Left lung (tissue), 10 donors: ENCODE measurements around the gene SLC16A14. TPM values are rescaled to one million over a fixed set of nuclear protein-coding genes. Genes with fewer than 3 reads are reported as not detected.

Source experiments
- ATAC-seq: fragments of 200-7000 bp; cut with Tn5 transposase; one replicate; pipeline ENCODE4 v1.9.1; 2020; ENCODE audit warnings: moderate library complexity
- DNase-seq, 4 donors: peaks; one replicate each; pipeline ENCODE4 v3.0.0-alpha.2; 2013 to 2020
- H3K27ac ChIP-seq, 2 donors: fragments of 200-600 bp; sonication (generic) in 1 of 2; one replicate each; pipeline versions ENCODE4 v1.5.0 to v1.8.0; 2020 to 2021
- H3K27me3 ChIP-seq, 2 donors: fragments of 200-600 bp; sonication (generic) in 1 of 2; one replicate each; pipeline versions ENCODE4 v1.5.0 to v1.8.0; 2020 to 2021
- H3K36me3 ChIP-seq, 2 donors: fragments of 200-600 bp; sonication (generic) in 1 of 2; one replicate each; pipeline versions ENCODE4 v1.5.0 to v1.8.0; 2020 to 2021
- H3K4me1 ChIP-seq, 2 donors: fragments of 200-600 bp; one replicate each; pipeline ENCODE4 v1.8.0; 2021
- H3K4me3 ChIP-seq, 2 donors: fragments of 200-600 bp; sonication (generic) in 1 of 2; one replicate each; pipeline versions ENCODE4 v1.5.0 to v1.8.0; 2020 to 2021; ENCODE audit warnings: mild to moderate bottlenecking in 1 of 2
- H3K9me3 ChIP-seq, 2 donors: fragments of 200-600 bp; sonication (generic) in 1 of 2; one replicate each; pipeline versions ENCODE4 v1.5.0 to v1.8.0; 2020 to 2021
- CTCF ChIP-seq, 2 donors: fragments of 200-600 bp; sonication (generic) in 1 of 2; IDR thresholded peaks; one replicate each; pipeline versions ENCODE4 v1.5.0 to v1.8.0; 2021; ENCODE audit warnings: antibody characterized with exemption in 2 of 2
- intact Hi-C, 2 donors: fragments of 100-400 bp; cut with DNase I; formaldehyde crosslinking; loops; one replicate each; pipeline versions ENCODE4 v1.11.2 to v1.14.2; 2022
- polyA plus RNA-seq, 6 donors: library from polyadenylated mRNA; unstranded; fragments of 120-200 nt; gene quantifications; one replicate each; pipeline ENCODE4 v1.2.1, GENCODE V29; 2013; ENCODE audit not compliant: insufficient read length in 6 of 6
- total RNA-seq, 2 donors: library from RNA; stranded (reverse); fragmentation: NEBNext Ultra II Directional; extraction: Animal tissue kit (Norgen Biotek cat#: 25700); gene quantifications; one replicate each; pipeline ENCODE4 v1.2.1, GENCODE V29; 2021
- donor health status: DM: no; HTN: yes; CAD: no.
- donor health status: DM: no; HTN: no; CAD: no.

SLC16A14 gene
- total and polyA plus RNA-seq, 8 donors = 3.1 to 13.0 (median 10.8) TPM

DNA sequence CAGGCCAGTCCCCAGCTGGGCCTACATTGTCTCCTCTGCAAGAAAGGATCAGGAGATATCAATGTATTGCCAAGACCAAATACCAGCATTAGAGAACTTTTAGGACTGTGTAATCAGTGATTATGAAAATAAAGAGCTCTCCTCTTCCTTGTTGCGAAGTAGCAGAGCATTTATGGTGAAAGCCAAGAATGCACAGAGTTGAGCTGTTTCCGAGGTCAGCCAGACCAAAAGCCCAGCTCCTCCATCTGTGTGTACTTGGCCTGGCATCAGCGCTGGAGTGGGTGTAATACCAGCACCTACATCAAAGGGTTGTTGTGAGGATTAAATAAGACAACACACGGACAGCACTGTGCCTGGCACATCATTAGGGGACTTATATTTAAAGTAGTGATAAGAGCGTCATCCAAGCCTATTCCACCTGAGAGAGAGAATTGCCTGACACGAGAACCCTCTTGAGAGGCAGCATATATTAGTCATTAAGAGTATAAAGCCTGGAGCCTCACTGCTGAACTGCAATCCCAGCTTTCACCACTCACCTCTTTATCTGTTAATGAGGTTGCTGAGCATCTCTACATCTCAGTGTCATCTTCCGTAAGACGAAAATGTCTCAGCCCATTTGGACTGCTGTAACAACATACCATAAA lies 7.4 kb upstream of the SLC16A14 start:
- H3K4me3 ChIP-seq = no peak overlapping the region
- H3K36me3 ChIP-seq = no peaks in the 10 kb centered on the region
- H3K4me1 ChIP-seq = peaks cover 0 to 5% of the 10 kb centered on the region in 2 donors
- no peaks in the 10 kb centered on the region for H3K9me3 ChIP-seq
- H3K27me3 ChIP-seq = no peaks in the 10 kb centered on the region
- DNase-seq = no peak
- H3K27ac ChIP-seq = peak overlapping the region in 1 of 2 donors; percentile 46
- ATAC-seq = peak; percentile 58
- TF ChIP-seq CTCF (IDR thresholded peaks at IDR 0.05) = no peak
- intact Hi-C loops = no loop called here

DNA sequence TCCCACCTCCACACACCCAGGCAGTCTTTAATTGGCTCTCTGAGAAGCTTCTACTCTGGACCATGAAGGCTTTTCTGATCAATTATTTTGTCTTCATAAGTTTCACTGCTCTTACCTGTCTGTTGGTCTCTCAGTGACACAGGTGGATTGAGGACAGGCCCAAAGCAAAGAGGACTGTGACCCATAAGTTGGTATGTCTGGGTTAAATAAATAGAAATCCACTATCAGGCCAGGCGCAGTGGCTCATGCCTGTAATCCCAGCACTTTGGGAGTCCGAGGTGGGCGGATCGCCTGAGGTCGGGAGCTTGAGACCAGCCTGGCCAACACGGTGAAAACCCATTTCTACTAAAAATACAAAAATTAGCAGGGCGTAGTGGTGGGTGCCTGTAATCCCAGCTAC lies 2.7 kb upstream of the SLC16A14 start:
- Histone ChIP-seq H3K4me1 (peaks cover 0 to 20% of the 10 kb centered on the region in 2 donors), H3K27me3 (peaks cover 0 to 18% of the 10 kb centered on the region in 2 donors), H3K9me3 (no peaks in the 10 kb centered on the region), H3K27ac (no peak overlapping the region), H3K36me3 (no peaks in the 10 kb centered on the region), H3K4me3 (no peak overlapping the region)
- DNase-seq = no peak
- no peak for TF ChIP-seq CTCF (IDR thresholded peaks at IDR 0.05)
- intact Hi-C loops = no loop called here
- ATAC-seq = no peak

DNA sequence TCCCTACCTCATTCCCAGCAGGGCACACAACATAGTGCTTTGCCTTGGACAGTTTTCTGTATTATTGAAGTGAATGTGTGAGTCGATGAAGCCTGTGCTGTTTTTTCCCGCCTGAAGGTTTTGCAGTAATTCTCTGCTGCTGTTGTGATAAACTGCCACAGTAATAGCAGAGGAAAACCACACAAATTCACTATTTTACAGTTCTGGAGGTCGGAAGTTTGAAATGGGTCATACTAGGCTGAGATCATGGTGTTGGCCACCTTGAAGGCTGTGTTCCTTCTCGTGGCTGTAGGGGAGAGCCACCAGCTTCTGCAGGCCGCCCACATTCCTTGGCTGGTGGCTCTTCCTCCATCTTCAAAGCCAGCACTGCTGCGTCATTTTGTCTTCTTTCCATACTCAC lies 678 bp upstream of the SLC16A14 start:
- intact Hi-C loops = no loop called here
- H3K36me3 ChIP-seq = no peaks in the 10 kb centered on the region
- peaks cover 0 to 20% of the 10 kb centered on the region in 2 donors for H3K4me1 ChIP-seq
- H3K27me3 ChIP-seq = peaks cover 0 to 18% of the 10 kb centered on the region in 2 donors
- H3K27ac ChIP-seq = no peak overlapping the region
- no peak for TF ChIP-seq CTCF (IDR thresholded peaks at IDR 0.05)
- H3K4me3 ChIP-seq = no peak overlapping the region
- H3K9me3 ChIP-seq = no peaks in the 10 kb centered on the region
- DNase-seq (no peak), ATAC-seq (no peak)

GRCh38 chr2:230068016-230068650 lies 591 bp downstream of the SLC16A14 start:
- Histone ChIP-seq H3K27ac (peak overlapping the region; percentile 65 to 80), H3K4me3 (peak overlapping the region; percentile 55 to 59), H3K4me1 (peaks cover 0 to 20% of the 10 kb centered on the region in 2 donors), H3K27me3 (peaks cover 0 to 18% of the 10 kb centered on the region in 2 donors), H3K36me3 (no peaks in the 10 kb centered on the region), H3K9me3 (no peaks in the 10 kb centered on the region)
- peak; percentile 59 to 89 (median 70) for DNase-seq
- intact Hi-C loops = no loop called here
- TF ChIP-seq CTCF (IDR thresholded peaks at IDR 0.05) = peak in 1 of 2 donors; percentile 27
- ATAC-seq = peak; percentile 63

GRCh38 chr2:230060672-230061293 lies 7.9 kb downstream of the SLC16A14 start:
- DNase-seq (no peak), ATAC-seq (no peak)
- Histone ChIP-seq H3K4me1 (no peaks in the 10 kb centered on the region), H3K27ac (no peak overlapping the region), H3K4me3 (no peak overlapping the region), H3K9me3 (no peaks in the 10 kb centered on the region), H3K27me3 (no peaks in the 10 kb centered on the region), H3K36me3 (no peaks in the 10 kb centered on the region)
- TF ChIP-seq CTCF (IDR thresholded peaks at IDR 0.05) = no peak
- intact Hi-C loops = no loop called here
